Heart right ventricle (tissue), 16 donors: ENCODE results near the gene COL1A2. TPM values are rescaled to one million over a fixed set of nuclear protein-coding genes. Genes with fewer than 3 reads are reported as not detected.
A peak's percentile ranks its signal among the peaks of the same experiment; 100 is the strongest.

Experiments used
- ATAC-seq, 8 donors: fragments of 200-7000 bp; cut with Tn5 transposase; one replicate each; pipeline ENCODE4 v1.9.1; 2020; ENCODE audit warnings: mild to moderate bottlenecking in 8 of 8, moderate library complexity in 8 of 8, moderate number of reproducible peaks in 1 of 8
- DNase-seq, 2 donors: peaks; one replicate each; pipeline ENCODE4 v3.0.0-alpha.2; 2020
- H3K27ac ChIP-seq, 10 donors: fragments of 200-600 bp; sonication (generic) in 2 of 10; one replicate each; pipeline versions ENCODE4 v1.5.0 to v1.8.0; 2020 to 2022; ENCODE audit warnings: mild to moderate bottlenecking in 3 of 10
- H3K27me3 ChIP-seq, 7 donors: fragments of 200-600 bp; one replicate each; pipeline ENCODE4 v1.8.0; 2021 to 2022; ENCODE audit warnings: mild to moderate bottlenecking in 2 of 7
- H3K36me3 ChIP-seq, 9 donors: fragments of 200-600 bp; sonication (generic) in 1 of 9; one replicate each; pipeline versions ENCODE4 v1.5.0 to v1.8.0; 2020 to 2022; ENCODE audit warnings: mild to moderate bottlenecking in 2 of 9
- H3K4me1 ChIP-seq, 9 donors: fragments of 200-600 bp; sonication (generic) in 1 of 9; one replicate each; pipeline versions ENCODE4 v1.5.0 to v1.8.0; 2020 to 2022; ENCODE audit warnings: mild to moderate bottlenecking in 4 of 9
- H3K4me3 ChIP-seq, 10 donors: fragments of 200-600 bp; sonication (generic) in 2 of 10; one replicate each; pipeline versions ENCODE4 v1.5.0 to v1.8.0; 2020 to 2022; ENCODE audit warnings: mild to moderate bottlenecking in 7 of 10, moderate library complexity in 2 of 10
- H3K9me3 ChIP-seq, 11 donors: fragments of 200-600 bp in 10 of 11; sonication (generic) in 2 of 11; one replicate each; pipeline versions ENCODE4 v1.5.0 to v1.8.0; 2013 to 2022; ENCODE audit warnings: mild to moderate bottlenecking in 2 of 11, control low read depth in 1 of 11, moderate library complexity in 1 of 11
- CTCF ChIP-seq, 9 donors: fragments of 200-600 bp; sonication (generic) in 2 of 9; IDR thresholded peaks; one replicate each; pipeline versions ENCODE4 v1.5.0 to v1.8.0; 2021 to 2022; ENCODE audit warnings: antibody characterized with exemption in 9 of 9, mild to moderate bottlenecking in 5 of 9, moderate library complexity in 1 of 9
- WGBS, 2 donors: extraction: QIAGEN DNeasy Blood & Tissue Kit; methylation state at CpG; one replicate each; pipeline ENCODE4 v1.1.7; 2013; ENCODE audit warnings: inconsistent platforms in 1 of 2; 5-methylcytosine and 5-hydroxymethylcytosine counted together
- intact Hi-C, 10 donors: fragments of 100-400 bp; cut with DNase I; formaldehyde crosslinking; loops; one replicate each; pipeline versions ENCODE4 v1.11.1 to v1.14.2; 2022
- polyA plus RNA-seq, 2 donors: library from polyadenylated mRNA; stranded (reverse); fragments of 200-250 nt; gene quantifications; one replicate each; pipeline ENCODE4 v1.2.3, GENCODE V29; 2013
- total RNA-seq, 10 donors: library from RNA; stranded (reverse); fragmentation: NEBNext Ultra II Directional in 3 of 10; extraction: Animal tissue kit (Norgen Biotek cat#: 25700) in 3 of 10; gene quantifications; one replicate each; pipeline versions ENCODE4 v1.2.1 to v1.2.4, GENCODE V29; 2021 to 2023
- donor health status: Arrhythmogenic right ventricular cardiomyopathy.
- donor health status: ischemic (EF 13 %, LVEDD 7.1; RV severe dilation, severe dysfunction).
- donor health status: healthy with polysubstance abuse.
- donor health status: DM: no; HTN: yes; CAD: no.
- donor health status: DM: no; HTN: no; CAD: no.
- donor health status: ischemic (EF 25% LVEDD 6.9; RV normal size, moderate dysfunction).
- donor health status: ischemic (EF 25% LVEDD 5.7; RV mildly dilated, moderate dysfunction).
- donor health status: healthy.
- donor health status: DM: yes; HTN: yes; CAD: no.
- donor health status: Ischemic cardiomyopathy.
- donor health status: ischemic (EF 35%, LVEDD 5.7; RV mildly dilated, moderate dysfunction).
- donor health status: nonischemic (EF 11% LVEDD 7.7; RV severe dilation, severe dysfunction).
- donor health status: DM: yes; HTN: yes; CAD: no.
- donor health status: PGD.
- donor health status: ischemic (EF 29% LVEDD 5.4; RV normal size, mild dysfunction).
- donor health status: nonischemic (EF 23%, LVEDD 6.1; RV moderate dilation, normal function).

COL1A2 gene
- total and polyA plus RNA-seq, 12 donors = 45.2 to 428 (median 91.0) TPM

- Histone ChIP-seq H3K4me1 (peaks cover 0 to 28% (median 0%) of the 10 kb centered on the region in 9 donors), H3K27me3 (no peaks in the 10 kb centered on the region), H3K36me3 (no peaks in the 10 kb centered on the region), H3K9me3 (no peaks in the 10 kb centered on the region), H3K27ac (peak overlapping the region; percentile 23 to 89 (median 84)), H3K4me3 (peak overlapping the region in 7 of 10 donors; percentile 13 to 37 (median 26))
- peak; percentile 91 to 98 (median 95) for ATAC-seq
- WGBS, 2 donors = 27 to 40% methylated on average over 5 of the region's 5 CpGs
- intact Hi-C loops = loop anchor here in 4 of 10 donors (1.0 to 5.0 kb wide), 6 partner anchors 19 to 78 kb away; partner anchors contain the start of gene COL1A2 (in 3 of the 4)
- TF ChIP-seq CTCF (IDR thresholded peaks at IDR 0.05) = no peak
- peak in 1 of 2 donors; percentile 82 for DNase-seq
These were observed 19.8 kb upstream of the COL1A2 start for GRCh38 chr7:94374721-94375566.

- H3K4me1 ChIP-seq = peaks cover 0 to 28% (median 0%) of the 10 kb centered on the region in 9 donors
- no peaks in the 10 kb centered on the region for H3K36me3 ChIP-seq
- H3K9me3 ChIP-seq = no peaks in the 10 kb centered on the region
- H3K27me3 ChIP-seq = no peaks in the 10 kb centered on the region
- peak overlapping the region in 6 of 10 donors; percentile 13 to 37 (median 22) for H3K4me3 ChIP-seq
- peak; percentile 77 to 93 (median 86) for ATAC-seq
- intact Hi-C loops = loop anchor here in 4 of 10 donors (1.0 to 5.0 kb wide), 6 partner anchors 19 to 78 kb away; partner anchors contain the start of gene COL1A2 (in 3 of the 4)
- TF ChIP-seq CTCF (IDR thresholded peaks at IDR 0.05) = no peak
- H3K27ac ChIP-seq = peak overlapping the region; percentile 26 to 89 (median 84)
- 42 to 55% methylated on average over 2 of the region's 2 CpGs for WGBS, 2 donors
- DNase-seq = peak in 1 of 2 donors; percentile 58
These were observed 19.0 kb upstream of the COL1A2 start for GRCh38 chr7:94375691-94376090.

GRCh38 chr7:94376281-94376680 is 18.4 kb upstream of the COL1A2 start:
- peak overlapping the region in 2 of 10 donors; percentile 18 to 30 for H3K4me3 ChIP-seq
- DNase-seq = no peak
- H3K27me3 ChIP-seq = no peaks in the 10 kb centered on the region
- H3K4me1 ChIP-seq = peaks cover 0 to 28% (median 0%) of the 10 kb centered on the region in 9 donors
- H3K36me3 ChIP-seq = no peaks in the 10 kb centered on the region
- peak overlapping the region; percentile 26 to 89 (median 84) for H3K27ac ChIP-seq
- no peak for TF ChIP-seq CTCF (IDR thresholded peaks at IDR 0.05)
- WGBS, 2 donors = 83 to 87% methylated on average over 1 of the region's 1 CpG
- ATAC-seq = no peak
- intact Hi-C loops = loop anchor here in 2 of 10 donors (5.0 kb wide), 2 partner anchors 74 to 79 kb away; no protein-coding TSS in a partner anchor
- H3K9me3 ChIP-seq = no peaks in the 10 kb centered on the region

GRCh38 chr7:94378356-94378755 is 16.3 kb upstream of the COL1A2 start:
- 39% methylated on average over 3 of the region's 3 CpGs for whole genome bisulfite sequencing, 2 donors
- H3K9me3 ChIP-seq = no peaks in the 10 kb centered on the region
- no peak overlapping the region for H3K4me3 ChIP-seq
- H3K36me3 ChIP-seq = no peaks in the 10 kb centered on the region
- peak overlapping the region in 1 of 10 donors; percentile 38 for H3K27ac ChIP-seq
- DNase-seq = no peak
- peaks cover 0 to 28% (median 0%) of the 10 kb centered on the region in 9 donors for H3K4me1 ChIP-seq
- intact Hi-C loops = loop anchor here in 2 of 10 donors (5.0 kb wide), 2 partner anchors 76 to 81 kb away; no protein-coding TSS in a partner anchor
- no peaks in the 10 kb centered on the region for H3K27me3 ChIP-seq
- ATAC-seq = no peak
- no peak for TF ChIP-seq CTCF (IDR thresholded peaks at IDR 0.05)
